Activated T-cell treated with anti-CD3 and anti-CD28 coated beads for 24 hours (primary cell): ENCODE results near the gene ANAPC2.
"Not testable (repeated sequence)": the region's sequence is repeated elsewhere in the genome, so short reads cannot be mapped to it uniquely, and the experiment has no call there.

Source experiments
- DNase-seq: peaks from one replicate; pipeline ENCODE4 v3.0.0-alpha.2; 2020; ENCODE audit warnings: low read depth

The ANAPC2 gene

GRCh38 chr9:137143459-137143858 lies 44.9 kb downstream of the ANAPC2 start:
- DNase-seq: no peak

DNA sequence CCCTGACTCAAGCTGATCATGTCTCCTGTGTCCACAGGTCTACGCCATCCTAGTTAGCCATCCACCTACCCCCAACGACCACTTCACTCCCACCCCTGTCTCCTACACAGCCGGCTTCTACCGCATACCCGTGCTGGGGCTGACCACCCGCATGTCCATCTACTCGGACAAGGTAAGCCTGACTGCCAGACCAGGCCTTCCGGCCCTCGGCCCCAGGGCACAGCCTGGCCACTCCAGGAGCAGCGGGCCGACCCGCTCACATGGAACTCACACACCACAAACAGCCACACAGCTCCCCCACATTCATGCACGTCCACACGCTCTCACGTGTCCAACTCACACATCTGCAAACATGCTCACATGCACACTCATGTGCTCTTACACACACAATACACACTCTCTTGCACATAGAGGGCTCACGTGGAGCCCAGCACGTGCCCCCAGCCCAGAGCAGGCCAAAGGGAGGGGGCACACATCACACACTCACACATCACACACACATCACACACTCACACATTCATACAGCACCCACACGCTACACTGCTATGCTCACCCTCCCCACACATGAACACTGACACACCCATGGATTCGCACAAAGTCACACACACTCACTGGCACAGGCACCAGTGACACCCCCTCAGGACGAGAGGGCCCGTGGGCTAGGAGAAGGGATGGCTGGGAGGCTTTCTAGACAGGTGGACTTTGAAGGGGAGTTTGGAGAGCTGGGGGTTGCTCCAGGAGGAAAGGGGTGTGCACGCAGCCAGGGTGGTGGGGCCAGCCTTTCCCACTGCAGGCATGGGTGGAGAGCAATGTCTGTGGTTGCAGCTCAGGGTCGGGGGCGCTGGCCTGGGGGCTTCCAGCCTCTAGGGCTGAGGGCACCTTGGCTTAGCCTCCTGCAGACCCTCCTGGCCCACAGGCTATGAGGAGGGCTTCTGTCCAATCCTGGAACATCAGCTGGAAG lies 46.1 kb downstream of the ANAPC2 start:
- DNase-seq: no peak

- DNase-seq: no peak
These were observed 47.1 kb downstream of the ANAPC2 start for GRCh38 chr9:137141050-137141810.

DNA sequence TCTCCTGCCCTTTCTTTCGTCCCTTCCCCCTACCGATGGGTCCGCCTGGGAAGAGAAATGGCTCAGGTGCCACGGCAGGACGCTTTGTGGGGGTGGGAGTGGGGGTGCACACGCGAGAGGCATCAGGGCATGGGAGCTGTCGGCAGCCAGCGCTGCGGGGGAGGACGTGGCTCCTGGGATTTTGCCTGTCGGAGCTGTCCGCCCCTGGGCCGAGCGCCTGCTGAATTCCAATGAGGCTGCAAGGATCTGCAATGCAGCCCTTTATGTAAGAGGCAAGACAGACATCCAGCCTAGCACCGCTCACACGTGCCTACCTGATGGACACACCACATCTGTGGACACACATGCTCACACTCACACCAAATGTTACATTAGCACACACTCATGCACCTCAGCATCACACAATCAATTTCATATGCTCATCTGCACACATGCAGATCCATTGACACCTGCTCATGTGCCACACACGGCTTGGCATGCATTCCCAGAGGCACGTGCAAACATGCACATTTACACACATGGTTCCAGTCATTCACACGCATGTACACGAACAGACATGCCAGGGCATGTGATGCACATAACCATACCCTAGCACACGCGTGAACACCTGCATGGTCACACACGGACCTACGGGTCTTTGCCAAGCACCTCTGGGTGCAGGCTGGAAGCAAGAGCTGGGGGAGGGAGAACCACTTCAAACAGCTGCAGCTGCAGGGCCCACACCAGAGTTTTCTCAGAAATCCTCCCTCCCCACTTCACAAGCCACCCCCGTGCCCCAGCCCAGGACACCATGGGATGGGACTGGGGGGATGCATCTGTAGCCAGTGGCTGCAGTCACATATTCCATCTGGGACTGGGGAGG lies 48.0 kb downstream of the ANAPC2 start:
- no peak for DNase-seq

- no peak for DNase-seq
These were observed 48.8 kb downstream of the ANAPC2 start for GRCh38 chr9:137139468-137140150.

GRCh38 chr9:137138722-137139467 lies 49.5 kb downstream of the ANAPC2 start, which contains the start of gene GRIN1:
Gene GRIN1 (plus strand): TSS chr9:137139154. CDS start chr9:137139487, 333 bp downstream.
- no peak for DNase-seq

- no peak for DNase-seq
These were observed 50.2 kb downstream of the ANAPC2 start for GRCh38 chr9:137138058-137138721.

DNA sequence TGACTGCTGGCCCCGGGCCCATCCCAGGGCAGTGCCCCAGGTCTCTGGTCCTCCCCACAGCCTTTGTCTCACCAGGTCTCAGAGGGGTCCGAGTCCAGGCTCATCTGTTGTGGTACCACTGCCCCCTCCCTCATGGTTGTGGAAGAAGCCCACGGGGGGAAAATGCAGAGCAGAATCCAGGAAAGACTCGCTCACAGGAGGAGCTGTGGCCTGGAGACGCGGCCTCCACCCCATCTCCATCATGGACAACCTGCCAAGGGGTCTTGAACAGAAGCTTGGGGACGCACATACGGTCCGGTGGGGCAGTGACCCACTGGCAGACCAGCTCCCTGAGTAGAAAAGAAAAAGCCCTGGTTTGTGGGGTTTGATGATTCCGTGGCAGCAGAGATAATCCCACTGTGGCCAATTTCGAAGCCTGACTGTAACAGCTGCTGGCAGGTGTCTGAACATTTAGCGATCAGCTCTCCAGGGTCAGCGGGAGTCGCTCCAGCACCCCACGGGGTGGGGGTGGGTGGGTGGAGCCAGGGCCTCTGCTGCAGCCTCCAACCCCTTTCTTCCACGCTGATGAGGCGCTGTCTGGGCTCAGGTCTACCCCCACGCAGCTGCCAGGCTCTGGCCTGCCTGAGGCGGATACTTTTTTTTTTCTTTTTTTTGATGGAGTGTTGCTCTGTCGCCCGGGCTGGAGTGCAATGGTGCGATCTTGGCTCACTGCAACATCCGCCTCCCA lies 51.3 kb downstream of the ANAPC2 start:
- DNase-seq: no peak

DNA sequence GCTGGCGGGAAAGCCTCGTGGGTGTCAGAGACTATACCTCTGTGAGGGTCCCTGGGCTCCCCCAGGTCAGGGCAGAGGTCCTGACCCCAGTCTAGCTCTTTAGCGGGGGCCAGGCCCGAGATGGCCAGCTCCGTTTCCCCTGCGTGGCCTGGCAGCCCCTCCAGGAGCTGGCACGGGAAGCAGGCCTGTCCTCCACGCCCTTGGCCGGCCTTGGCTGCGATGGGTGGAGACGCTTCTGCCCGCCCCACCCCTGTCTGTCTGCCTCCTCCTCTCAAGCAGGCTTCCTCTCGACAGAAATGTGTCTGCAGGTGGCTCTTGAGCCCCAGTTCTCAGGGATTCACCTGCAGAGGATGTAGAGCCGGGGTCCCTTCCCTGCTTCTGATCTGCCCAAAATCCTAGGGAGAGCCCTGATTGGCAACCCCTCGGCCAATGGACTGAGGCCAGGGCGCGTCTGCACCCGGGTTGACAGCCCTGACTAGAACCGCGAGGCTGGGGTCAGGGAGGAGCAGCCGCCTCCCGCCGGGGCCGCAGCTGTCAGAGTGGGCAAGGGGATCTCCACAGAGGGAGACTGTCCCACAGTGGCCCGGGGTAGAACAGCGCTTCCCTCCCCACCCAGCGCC lies 52.0 kb downstream of the ANAPC2 start:
- DNase-seq: no peak

- not testable (repeated sequence) for DNase-seq
These were observed 53.2 kb downstream of the ANAPC2 start for GRCh38 chr9:137135154-137135553.

DNA sequence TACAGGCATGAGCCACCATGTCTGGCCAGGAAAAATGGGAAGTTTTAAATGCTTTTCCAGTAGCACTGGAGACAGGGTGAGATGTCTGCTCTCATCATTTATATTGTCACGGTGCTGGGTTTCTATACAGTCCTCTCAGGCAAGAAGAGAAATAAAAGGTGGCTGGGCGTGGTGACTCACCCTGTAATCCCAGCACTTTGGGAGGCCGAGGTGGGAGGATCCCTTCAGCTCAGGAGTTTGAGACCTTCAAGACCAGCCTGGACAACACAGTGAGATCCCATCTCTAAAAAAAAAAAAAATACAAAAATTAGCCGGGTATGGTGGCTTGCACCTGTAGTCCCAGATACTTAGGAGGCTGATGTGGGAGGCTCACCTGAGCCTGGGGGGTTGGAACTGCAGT lies 54.2 kb downstream of the ANAPC2 start:
- DNase-seq: no peak

- no peak for DNase-seq
These were observed 58.1 kb downstream of the ANAPC2 start for GRCh38 chr9:137130176-137130755.

- peak; percentile 87 for DNase-seq
These were observed 58.7 kb downstream of the ANAPC2 start for GRCh38 chr9:137129456-137130175.

GRCh38 chr9:137128862-137129455 lies 59.4 kb downstream of the ANAPC2 start:
- DNase-seq: no peak

GRCh38 chr9:137128158-137128861 lies 60.0 kb downstream of the ANAPC2 start:
- DNase-seq: no peak

- no peak for DNase-seq
These were observed 60.8 kb downstream of the ANAPC2 start for GRCh38 chr9:137127301-137128157.
